ENCODE measurements around the gene FBXO11. TPM values are rescaled to one million over a fixed set of nuclear protein-coding genes. Genes with fewer than 3 reads are reported as not detected.

FBXO11 gene
- total and polyA plus RNA-seq, 2 of the 4 experiments (the other 2 are of a cell fraction), result 27.1 to 29.6 TPM

DNA sequence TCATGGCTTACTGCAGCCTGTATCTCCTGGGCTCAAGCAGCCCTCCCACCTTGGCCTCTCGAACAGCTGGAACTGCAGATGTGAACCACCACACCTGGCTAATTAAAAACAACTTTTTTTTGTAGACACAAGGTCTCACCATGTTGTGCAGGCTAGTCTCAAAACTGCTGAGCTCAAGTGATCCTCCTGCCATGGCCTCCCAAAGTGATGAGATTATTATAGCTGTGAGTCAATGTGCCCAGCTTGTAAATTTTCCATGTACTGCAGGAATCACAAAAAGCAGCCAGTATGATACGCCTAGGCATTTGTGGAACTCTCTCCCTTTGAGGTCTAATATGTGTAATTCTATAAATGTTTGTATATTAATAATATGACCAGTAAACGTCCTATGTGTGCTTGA, 63.5 kb downstream of the FBXO11 start:
- H4K91ac ChIP-seq (ENCODE audit: insufficient read depth, low read depth, low read length), result no peak overlapping the region
- H2AK9ac ChIP-seq (replicated peaks; ENCODE audit: low read depth, low read length, poor library complexity), result no peak overlapping the region
- H3K56ac ChIP-seq (ENCODE audit: extremely low read depth, insufficient read depth, low read length), result no peak overlapping the region
- H3K79me1 ChIP-seq (ENCODE audit: low read depth in 1 of 2, low read length in 2 of 2), result peaks cover 31 to 57% of the 10 kb centered on the region in 2 experiments
- CTCF ChIA-PET, result interaction anchor here (0.6 to 0.7 kb wide), 2 partner anchors 62 to 458 kb away, joined by 4 to 6 read pairs; no protein-coding TSS in a partner anchor
- no peak overlapping the region for H2AFZ ChIP-seq (replicated peaks; ENCODE audit: low read length, poor library complexity)
- H4K8ac ChIP-seq (ENCODE audit: low read depth in 2 of 2, low read length in 2 of 2), result no peak overlapping the region
- H3K4ac ChIP-seq (ENCODE audit: low read depth, low read length), result no peak overlapping the region
- no peak overlapping the region for H3K4me3 ChIP-seq (ENCODE audit: insufficient read depth, low read depth, low read length)
- H2AK5ac ChIP-seq (ENCODE audit: low read depth, low read length), result no peak overlapping the region; the same call in 1 of the 2 replicates
- no CpG with 5 or more reads among the region's 3 CpGs for WGBS, 2 experiments (ENCODE audit: extremely low coverage in 2 of 2, insufficient read length in 1 of 2)
- H2BK5ac ChIP-seq (ENCODE audit: low read depth, low read length, poor library complexity, severe bottlenecking), result no peak overlapping the region
- H3K4me2 ChIP-seq (ENCODE audit: low read depth, low read length), result no peak overlapping the region
- BruUV-seq (replicated peaks), result no TSS peak
- in situ Hi-C loops (cut with MboI; ENCODE audit: low sequenced_read_pairs), result no loop called here
- TF ChIP-seq CEBPB (IDR thresholded peaks at IDR 0.05; ENCODE audit: low read depth, low read length) (no peak), SMC3 (IDR thresholded peaks at IDR 0.05; ENCODE audit: low read depth, low read length) (no peak), CHD1 (IDR thresholded peaks at IDR 0.05; ENCODE audit: low read depth, low read length) (no peak), RAD21 (IDR thresholded peaks at IDR 0.05; ENCODE audit: low read length) (no peak), FOS (IDR thresholded peaks at IDR 0.05; ENCODE audit: low read depth, low read length) (no peak), MAFK (IDR thresholded peaks at IDR 0.05; ENCODE audit: low read depth, low read length) (no peak)
- TF ChIP-seq, protein P1, sequence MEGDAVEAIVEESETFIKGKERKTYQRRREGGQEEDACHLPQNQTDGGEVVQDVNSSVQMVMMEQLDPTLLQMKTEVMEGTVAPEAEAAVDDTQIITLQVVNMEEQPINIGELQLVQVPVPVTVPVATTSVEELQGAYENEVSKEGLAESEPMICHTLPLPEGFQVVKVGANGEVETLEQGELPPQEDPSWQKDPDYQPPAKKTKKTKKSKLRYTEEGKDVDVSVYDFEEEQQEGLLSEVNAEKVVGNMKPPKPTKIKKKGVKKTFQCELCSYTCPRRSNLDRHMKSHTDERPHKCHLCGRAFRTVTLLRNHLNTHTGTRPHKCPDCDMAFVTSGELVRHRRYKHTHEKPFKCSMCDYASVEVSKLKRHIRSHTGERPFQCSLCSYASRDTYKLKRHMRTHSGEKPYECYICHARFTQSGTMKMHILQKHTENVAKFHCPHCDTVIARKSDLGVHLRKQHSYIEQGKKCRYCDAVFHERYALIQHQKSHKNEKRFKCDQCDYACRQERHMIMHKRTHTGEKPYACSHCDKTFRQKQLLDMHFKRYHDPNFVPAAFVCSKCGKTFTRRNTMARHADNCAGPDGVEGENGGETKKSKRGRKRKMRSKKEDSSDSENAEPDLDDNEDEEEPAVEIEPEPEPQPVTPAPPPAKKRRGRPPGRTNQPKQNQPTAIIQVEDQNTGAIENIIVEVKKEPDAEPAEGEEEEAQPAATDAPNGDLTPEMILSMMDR (conservative IDR thresholded peaks at IDR 0.05; ENCODE audit: low read depth, low read length), result no peak
- peaks cover 52% of the 10 kb centered on the region for H4K20me1 ChIP-seq (ENCODE audit: insufficient read depth, low read length)
- intact Hi-C loops (cut with micrococcal nuclease), result no loop called here
- POLR2A ChIA-PET (ENCODE audit: unreplicated experiment), result no interaction called here
- H3K9me3 ChIP-seq (ENCODE audit: control insufficient read depth, insufficient read depth, low read length), result no peaks in the 10 kb centered on the region
- H2BK120ac ChIP-seq (ENCODE audit: low read depth, low read length), result no peak overlapping the region
- H3K23ac ChIP-seq (ENCODE audit: low read depth, low read length), result no peak overlapping the region
- H3K9me1 ChIP-seq (ENCODE audit: insufficient read depth, low read length), result peaks cover 8% of the 10 kb centered on the region; the same call in 1 of the 2 replicates
- H3K27ac ChIP-seq (ENCODE audit: insufficient read depth, low read length), result no peak overlapping the region
- no peak overlapping the region for H3K9ac ChIP-seq (ENCODE audit: low read depth, low read length)
- no peak overlapping the region for H4K5ac ChIP-seq (ENCODE audit: low read depth, low read length)
- H3K27me3 ChIP-seq (ENCODE audit: control insufficient read depth, insufficient read depth, low read length), result no peaks in the 10 kb centered on the region
- peaks cover 5% of the 10 kb centered on the region for H3K36me3 ChIP-seq (ENCODE audit: control insufficient read depth, insufficient read depth, low read length)
- no peak overlapping the region for H3K18ac ChIP-seq (ENCODE audit: low read depth, low read length)
- ATAC-seq (ENCODE audit: low read depth), result no peak
- no peak overlapping the region for H2BK15ac ChIP-seq (ENCODE audit: low read depth, low read length)
- no peak for DNase-seq
- H3K14ac ChIP-seq (replicated peaks; ENCODE audit: low read depth, low read length), result peak overlapping the region; percentile 66; the same call in 1 of the 2 replicates
- peaks cover 2% of the 10 kb centered on the region; the same call in 1 of the 2 replicates for H3K4me1 ChIP-seq (ENCODE audit: control insufficient read depth, insufficient read depth, low read length)
- dilution Hi-C loops (cut with HindIII; ENCODE audit: low sequenced_read_pairs, unreplicated experiment), result no loop called here
- no peak overlapping the region for H2BK20ac ChIP-seq (ENCODE audit: low read depth, low read length)
